SKM-1 treated with dmso at 0.1 percent for 144 hours (cell line): ENCODE measurements around the gene CEP41.
"Not testable (repeated sequence)": the region's sequence is repeated elsewhere in the genome, so short reads cannot be mapped to it uniquely, and the experiment has no call there.

ENCODE experiments used
- DNase-seq: peaks from one replicate; lab custom pipeline; 2025; ENCODE audit not compliant: unreplicated experiment; lab: John Stamatoyannopoulos, UW

The CEP41 gene

GRCh38 chr7:130463553-130464434 lies 23.0 kb upstream of the CEP41 start:
- no peak for DNase-seq

DNA sequence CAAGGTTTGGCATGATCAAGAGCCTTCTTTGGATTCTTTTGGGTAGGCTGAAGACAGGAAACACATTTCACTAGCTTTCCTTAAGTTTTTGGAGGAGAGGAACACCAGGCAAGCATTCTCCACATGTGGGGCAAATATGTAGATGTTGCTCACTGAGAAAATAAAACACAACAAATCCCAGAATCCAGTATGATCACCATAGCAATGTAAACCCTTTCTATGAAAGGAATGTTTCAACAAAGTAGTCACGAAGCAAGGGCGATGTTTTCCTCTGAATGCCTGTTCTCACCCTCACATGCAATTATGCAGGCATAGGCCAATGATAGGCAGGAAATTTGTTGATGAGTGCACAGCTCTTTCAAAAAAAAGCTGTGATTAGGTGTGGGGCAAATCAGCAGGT lies 20.5 kb upstream of the CEP41 start:
- DNase-seq: no peak

DNA sequence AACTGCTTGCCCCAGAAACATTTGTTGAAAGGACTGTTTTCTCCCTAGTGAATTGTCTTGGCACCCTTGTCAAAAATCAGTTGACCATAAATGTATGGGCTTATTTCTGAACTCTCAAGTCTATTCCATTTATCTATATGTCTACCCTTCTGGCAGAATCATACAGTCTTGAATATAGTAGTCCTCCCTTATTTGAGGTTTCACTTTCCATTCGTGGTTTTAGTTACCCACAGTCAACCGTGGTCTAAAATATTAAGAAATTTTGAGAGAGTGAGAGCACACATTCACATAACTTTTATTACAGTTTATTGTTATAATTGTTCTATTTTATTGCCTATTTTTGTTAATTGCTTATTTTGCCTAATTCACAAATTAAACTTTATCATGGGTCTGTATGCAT lies 17.4 kb upstream of the CEP41 start:
- no peak for DNase-seq

DNA sequence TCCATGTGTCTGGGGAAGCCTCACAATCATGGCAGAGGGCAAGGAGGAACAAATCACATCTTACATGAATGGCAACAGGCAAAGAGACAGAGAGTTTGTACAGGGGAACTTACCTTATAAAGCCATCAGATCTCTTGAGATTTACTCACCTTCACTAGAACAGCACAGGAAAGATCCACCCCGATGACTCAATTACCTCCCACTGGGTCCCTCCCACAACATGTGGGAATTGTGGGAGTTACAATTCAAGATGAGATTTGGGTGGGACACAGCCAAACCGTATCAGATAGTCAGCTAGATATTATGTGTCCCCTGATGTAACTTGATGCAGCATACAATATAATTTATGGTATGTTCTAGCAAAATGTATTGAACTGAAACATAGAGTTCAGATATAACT lies 14.1 kb upstream of the CEP41 start:
- no peak for DNase-seq

GRCh38 chr7:130452951-130453350 lies 12.1 kb upstream of the CEP41 start:
- DNase-seq: no peak

DNA sequence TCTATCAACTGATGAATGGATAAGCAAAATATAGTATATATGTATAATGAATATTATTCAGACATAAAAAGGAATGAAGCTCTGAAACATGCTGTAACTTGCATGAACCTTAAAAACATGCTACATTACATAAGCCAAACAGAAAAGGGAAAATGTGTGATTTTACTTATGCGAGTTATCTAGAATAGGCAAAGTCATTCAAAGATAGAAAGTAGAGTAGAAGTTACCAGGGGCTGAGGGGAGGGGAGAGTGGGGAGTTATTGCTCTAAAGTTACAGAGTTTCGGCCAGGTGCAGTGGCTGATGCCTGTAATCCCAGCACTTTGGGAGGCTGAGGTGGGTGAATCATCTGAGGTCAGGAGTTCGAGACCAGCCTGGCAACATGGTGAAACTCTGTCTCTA lies 10.5 kb upstream of the CEP41 start:
- not testable (repeated sequence) for DNase-seq

GRCh38 chr7:130446259-130446658 lies 5.4 kb upstream of the CEP41 start:
- no peak for DNase-seq

DNA sequence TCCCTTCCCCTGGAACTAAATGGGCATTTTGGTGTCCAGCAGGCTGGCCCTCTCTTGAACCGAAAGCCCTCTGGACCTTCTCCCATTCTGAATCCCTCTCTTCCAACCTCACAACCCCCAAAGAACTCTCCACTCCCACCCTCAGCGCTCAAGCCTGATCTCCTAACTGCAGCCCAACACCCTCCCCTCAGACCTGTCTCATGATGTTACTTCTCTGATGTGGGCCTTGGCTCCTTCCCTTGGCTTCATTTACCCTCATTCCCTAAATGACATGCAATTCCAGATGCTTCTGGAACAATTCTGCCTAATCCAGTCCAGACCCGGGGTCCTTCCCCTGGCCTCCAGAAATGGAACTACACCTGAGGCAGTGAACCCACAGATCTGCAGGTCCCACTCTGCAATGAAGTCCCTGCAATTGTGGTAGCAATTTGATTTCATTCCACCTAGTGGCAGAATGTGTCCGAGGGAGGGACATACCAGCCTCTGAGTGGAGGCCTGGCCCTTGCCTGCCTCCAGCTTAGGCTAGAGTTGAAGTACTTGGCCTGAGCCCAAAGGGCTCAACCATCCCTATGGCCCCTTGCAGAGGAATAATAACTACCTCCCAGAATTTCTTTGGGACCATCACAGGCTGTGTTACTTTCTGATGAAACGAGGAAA lies 4.1 kb upstream of the CEP41 start:
- no peak for DNase-seq

GRCh38 chr7:130444234-130444633 lies 3.4 kb upstream of the CEP41 start:
- DNase-seq: no peak

DNA sequence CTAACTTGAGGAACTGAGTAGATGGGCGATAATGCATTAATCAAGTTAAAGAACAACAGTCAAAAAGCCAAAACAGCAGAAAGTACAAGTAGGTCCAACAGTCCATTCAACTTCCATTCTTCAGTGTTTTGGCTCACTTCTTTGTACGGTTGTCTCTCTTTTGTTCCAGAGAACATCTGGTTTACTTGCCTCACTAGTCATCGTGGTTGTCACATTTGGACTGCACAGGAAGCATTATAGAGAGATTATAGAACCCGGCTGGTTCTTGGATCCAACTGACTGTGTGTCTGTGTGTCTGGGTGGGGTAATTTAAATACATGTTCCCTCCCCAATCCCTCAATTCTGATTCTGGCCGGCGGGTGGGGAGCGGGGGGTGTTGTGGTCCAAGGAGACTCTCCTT lies 1.8 kb upstream of the CEP41 start:
- DNase-seq: no peak

DNA sequence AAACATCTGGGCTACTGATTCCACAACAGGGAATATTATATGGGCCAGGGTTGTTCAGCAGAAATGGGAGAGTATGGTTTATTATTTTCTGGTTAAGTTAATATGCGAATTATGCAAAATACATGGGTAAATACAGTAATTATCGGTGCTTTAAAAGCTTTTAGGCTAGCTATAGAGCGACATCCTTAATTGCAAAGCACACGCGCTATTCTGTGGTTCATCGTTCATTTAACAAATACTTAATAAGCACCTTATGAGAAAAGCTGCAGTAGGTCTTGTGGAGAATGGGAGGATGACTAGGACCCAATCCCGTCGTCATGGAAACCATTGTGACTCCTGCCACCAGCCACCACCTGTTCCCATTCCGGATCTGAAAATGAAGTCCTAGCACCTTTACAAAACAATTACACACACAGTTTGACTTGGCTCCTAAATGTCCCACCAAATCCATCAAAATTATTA lies 623 bp upstream of the CEP41 start:
- DNase-seq: no peak

- DNase-seq: no peak
Observed at GRCh38 chr7:130436253-130436652, 4.6 kb downstream of the CEP41 start.

- DNase-seq: no peak
Observed at GRCh38 chr7:130435311-130435854, 5.4 kb downstream of the CEP41 start.

- no peak for DNase-seq
Observed at GRCh38 chr7:130433301-130433700, 7.5 kb downstream of the CEP41 start.

- no peak for DNase-seq
Observed at GRCh38 chr7:130432886-130433285, 7.9 kb downstream of the CEP41 start.

GRCh38 chr7:130430841-130431666 lies 9.8 kb downstream of the CEP41 start:
- no peak for DNase-seq

DNA sequence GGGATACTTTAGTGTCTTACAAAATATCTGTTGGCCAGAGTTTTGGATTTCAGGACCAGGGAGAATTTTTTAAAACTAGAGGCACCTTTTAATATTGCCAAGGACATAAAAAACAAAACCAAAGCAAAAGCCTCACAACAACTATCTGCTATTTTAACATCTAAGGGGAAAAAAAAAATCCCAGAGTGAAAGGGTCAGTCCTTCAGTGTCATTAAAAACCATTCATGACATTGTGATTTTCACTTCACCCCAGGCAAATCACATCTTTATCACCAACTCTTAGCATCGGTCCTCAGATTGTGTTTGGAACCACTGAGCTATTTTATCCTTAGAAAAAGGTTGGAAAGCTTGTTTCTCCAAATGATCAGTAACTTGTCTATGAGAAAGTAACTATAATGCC lies 10.7 kb downstream of the CEP41 start:
- DNase-seq: no peak

GRCh38 chr7:130429019-130429418 lies 11.8 kb downstream of the CEP41 start:
- DNase-seq: no peak

DNA sequence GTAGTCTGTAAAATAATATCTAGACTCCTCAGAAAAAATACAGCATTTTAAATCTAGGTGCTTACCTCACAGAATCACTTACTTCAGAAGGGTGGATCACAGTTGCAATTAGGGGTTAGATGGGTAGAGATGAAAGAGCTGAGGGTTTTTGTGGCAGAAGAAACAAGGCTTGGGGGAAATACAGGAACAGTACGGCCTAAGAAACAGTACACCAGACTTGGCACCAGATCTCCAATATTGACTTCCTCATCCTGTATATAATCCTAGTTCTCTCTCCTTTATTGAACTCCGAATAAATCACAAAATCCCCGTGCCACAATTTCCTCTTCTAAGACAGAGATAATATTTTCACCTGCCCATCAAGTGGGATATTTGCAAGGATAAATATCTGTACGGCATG lies 14.3 kb downstream of the CEP41 start:
- no peak for DNase-seq

- DNase-seq: no peak
Observed at GRCh38 chr7:130425796-130426195, 15.0 kb downstream of the CEP41 start.

DNA sequence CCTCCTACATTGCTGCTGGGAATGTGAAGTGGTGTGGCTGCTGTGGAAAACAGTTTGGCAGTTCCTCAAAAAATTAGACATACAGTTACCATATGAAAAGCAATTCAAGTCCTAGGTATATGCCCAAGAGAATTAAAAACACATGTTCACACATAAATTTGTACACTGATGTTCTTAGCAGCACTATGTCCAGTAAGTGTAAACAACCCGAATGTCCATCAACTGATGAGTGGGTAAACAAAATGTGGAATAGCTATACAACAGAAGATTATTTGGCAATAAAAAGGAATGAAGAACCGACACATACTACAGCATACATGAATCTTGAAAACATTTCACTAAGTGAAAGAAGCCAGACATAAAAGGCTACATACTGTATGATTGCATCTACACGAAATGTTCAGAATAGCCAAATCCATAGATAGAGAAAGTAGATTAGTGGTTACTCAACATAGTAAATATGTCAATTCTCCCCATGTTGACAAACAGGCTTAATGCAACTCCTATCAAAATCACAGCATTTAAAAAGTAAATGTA lies 17.2 kb downstream of the CEP41 start:
- DNase-seq: no peak
